Measurements from ENCODE around the gene ABCA3.
A peak's percentile ranks its signal among the peaks of the same experiment; 100 is the strongest.

ABCA3 gene

DNA sequence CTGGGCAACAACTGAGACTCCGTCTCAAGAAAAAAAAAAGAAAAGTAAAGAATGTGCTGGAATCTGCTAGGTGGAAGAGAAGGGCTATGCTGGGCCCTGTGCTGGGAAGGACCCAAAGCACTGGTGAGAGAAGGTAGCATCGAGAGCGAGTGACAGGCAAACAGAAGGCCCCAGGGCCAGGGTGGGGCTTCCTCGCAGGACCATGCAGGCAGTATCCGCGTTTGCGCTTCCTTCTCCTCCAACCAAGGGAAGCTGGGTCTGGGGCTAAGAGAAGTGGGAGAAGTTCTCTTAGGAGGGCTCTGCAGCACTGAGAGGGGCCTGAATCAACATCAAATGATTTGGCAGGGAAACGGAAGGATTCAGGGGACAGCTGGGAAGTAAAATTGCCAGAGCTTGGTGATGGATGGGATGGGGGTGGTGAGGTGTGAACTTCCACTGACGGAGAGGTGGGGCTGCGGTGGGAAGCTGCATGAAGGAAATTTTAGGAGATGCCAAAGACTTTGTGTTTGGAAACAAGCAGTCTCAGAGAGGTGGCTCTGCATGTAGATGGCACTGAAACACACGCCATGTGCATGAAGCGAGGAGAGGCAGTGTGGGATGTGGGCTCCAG is 83.9 kb downstream of the ABCA3 start:
- Histone ChIP-seq H3K27me3 (replicated peaks; ENCODE audit: control insufficient read depth, insufficient read depth, low read length) (no peaks in the 10 kb centered on the region), H3K4me3 (replicated peaks; ENCODE audit: low read depth, low read length) (no peak overlapping the region), H3K36me3 (ENCODE audit: control insufficient read depth, insufficient read depth, low read length) (peaks cover 34% of the 10 kb centered on the region)
- DNase-seq (ENCODE audit: extremely low read depth, insufficient read length), result no peak
- TF ChIP-seq, protein P1, sequence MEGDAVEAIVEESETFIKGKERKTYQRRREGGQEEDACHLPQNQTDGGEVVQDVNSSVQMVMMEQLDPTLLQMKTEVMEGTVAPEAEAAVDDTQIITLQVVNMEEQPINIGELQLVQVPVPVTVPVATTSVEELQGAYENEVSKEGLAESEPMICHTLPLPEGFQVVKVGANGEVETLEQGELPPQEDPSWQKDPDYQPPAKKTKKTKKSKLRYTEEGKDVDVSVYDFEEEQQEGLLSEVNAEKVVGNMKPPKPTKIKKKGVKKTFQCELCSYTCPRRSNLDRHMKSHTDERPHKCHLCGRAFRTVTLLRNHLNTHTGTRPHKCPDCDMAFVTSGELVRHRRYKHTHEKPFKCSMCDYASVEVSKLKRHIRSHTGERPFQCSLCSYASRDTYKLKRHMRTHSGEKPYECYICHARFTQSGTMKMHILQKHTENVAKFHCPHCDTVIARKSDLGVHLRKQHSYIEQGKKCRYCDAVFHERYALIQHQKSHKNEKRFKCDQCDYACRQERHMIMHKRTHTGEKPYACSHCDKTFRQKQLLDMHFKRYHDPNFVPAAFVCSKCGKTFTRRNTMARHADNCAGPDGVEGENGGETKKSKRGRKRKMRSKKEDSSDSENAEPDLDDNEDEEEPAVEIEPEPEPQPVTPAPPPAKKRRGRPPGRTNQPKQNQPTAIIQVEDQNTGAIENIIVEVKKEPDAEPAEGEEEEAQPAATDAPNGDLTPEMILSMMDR (IDR thresholded peaks at IDR 0.05; ENCODE audit: insufficient read depth, low read length, poor library complexity, severe bottlenecking), result no peak

DNA sequence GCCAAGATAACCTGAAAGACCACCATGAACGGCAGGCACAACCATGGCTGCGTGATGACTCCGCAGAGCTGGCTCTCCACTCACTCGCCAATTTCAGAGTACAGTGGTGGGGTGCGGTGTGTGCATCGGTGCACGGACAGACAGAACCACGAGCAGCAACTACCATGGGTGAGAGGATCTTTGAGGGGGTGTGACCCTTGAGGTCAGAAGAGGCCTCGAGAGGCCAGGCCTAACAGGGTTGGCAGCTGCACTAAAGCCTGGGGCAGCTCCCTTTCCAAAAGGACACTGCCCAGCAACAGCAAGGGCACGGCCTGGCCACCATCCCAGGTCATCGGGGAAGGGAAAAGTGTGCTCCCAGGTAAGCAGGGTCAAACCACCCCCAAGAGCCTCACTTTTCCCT is 87.2 kb downstream of the ABCA3 start:
- Histone ChIP-seq H3K4me3 (replicated peaks; ENCODE audit: low read depth, low read length) (no peak overlapping the region), H3K27me3 (replicated peaks; ENCODE audit: control insufficient read depth, insufficient read depth, low read length) (no peaks in the 10 kb centered on the region), H3K36me3 (ENCODE audit: control insufficient read depth, insufficient read depth, low read length) (peaks cover 29% of the 10 kb centered on the region)
- TF ChIP-seq, protein P1 (IDR thresholded peaks at IDR 0.05; ENCODE audit: insufficient read depth, low read length, poor library complexity, severe bottlenecking), result no peak
- no peak for DNase-seq (ENCODE audit: extremely low read depth, insufficient read length)

DNA sequence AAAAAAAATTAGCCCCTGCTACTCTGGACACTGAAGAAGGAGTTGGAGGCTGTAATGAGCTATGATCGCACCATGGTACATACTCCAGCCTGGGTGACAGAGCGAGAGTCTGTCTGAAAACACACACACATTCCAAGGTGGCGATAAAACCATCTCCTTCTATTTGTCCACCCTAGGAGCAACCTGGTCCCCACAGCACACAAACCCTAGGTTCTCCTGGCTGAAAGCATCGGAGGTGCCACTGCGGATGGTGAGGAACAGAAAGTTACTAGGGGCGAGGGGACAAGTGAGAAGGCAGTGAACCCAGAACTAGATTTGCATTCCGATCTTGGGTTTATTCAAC is 87.8 kb downstream of the ABCA3 start:
- TF ChIP-seq, protein P1 (IDR thresholded peaks at IDR 0.05; ENCODE audit: insufficient read depth, low read length, poor library complexity, severe bottlenecking), result no peak
- no peaks in the 10 kb centered on the region for H3K27me3 ChIP-seq (replicated peaks; ENCODE audit: control insufficient read depth, insufficient read depth, low read length)
- peaks cover 27% of the 10 kb centered on the region for H3K36me3 ChIP-seq (ENCODE audit: control insufficient read depth, insufficient read depth, low read length)
- H3K4me3 ChIP-seq (replicated peaks; ENCODE audit: low read depth, low read length), result no peak overlapping the region
- DNase-seq (ENCODE audit: extremely low read depth, insufficient read length), result no peak

DNA sequence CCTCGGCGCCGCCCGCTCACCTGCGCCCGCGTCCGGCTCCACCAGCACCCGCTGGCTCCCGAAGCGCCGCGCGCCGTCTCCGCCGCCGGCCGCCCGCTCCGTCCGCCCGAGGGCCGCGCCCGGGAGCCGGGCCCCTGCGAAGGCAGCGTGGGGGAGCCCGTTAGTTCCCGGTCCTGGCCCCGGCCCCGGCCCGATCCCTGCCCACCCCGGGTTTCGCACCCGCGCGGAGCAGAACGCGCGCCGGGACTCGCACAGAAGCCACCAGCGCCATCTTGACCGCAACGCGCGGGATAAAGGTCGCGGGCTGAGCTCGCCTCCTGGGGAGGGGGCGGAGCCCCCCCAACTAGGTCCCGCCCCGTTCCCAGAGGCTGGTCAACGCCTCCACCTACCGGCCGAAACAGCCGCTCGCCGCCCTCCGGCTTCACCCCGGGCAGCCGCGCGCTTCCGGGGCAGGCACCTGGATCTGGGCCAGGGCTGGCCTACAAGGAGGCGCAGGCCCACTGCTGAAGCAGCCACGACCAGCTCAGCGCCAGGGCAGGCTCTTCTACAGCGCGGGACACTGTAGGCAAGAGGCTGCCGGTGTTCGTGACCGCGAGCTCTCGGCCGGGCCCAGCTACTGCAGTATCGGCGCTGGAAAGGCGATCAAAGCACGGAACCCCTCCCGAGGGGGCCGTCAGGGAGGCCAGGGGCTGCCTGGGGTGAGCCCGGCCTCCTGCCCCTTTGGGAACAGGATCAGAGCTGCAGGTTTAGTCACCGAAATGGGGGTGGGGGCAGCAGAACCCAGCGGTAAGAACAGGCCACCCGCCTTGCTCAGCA is 89.0 kb downstream of the ABCA3 start, which contains the start of gene ECI1:
ECI1 (minus strand) TSS at position 292 of the 816 bp plus-strand sequence; CDS start at position 271, 21 bp downstream.
- H3K36me3 ChIP-seq (ENCODE audit: control insufficient read depth, insufficient read depth, low read length), result peaks cover 17% of the 10 kb centered on the region
- H3K4me3 ChIP-seq (replicated peaks; ENCODE audit: low read depth, low read length), result peak within 1 kb of the TSS; percentile 63
- TF ChIP-seq, protein P1 (IDR thresholded peaks at IDR 0.05; ENCODE audit: insufficient read depth, low read length, poor library complexity, severe bottlenecking), result peak; percentile 70
- DNase-seq (ENCODE audit: extremely low read depth, insufficient read length), result peak; percentile 94
- no peaks in the 10 kb centered on the region for H3K27me3 ChIP-seq (replicated peaks; ENCODE audit: control insufficient read depth, insufficient read depth, low read length)

DNA sequence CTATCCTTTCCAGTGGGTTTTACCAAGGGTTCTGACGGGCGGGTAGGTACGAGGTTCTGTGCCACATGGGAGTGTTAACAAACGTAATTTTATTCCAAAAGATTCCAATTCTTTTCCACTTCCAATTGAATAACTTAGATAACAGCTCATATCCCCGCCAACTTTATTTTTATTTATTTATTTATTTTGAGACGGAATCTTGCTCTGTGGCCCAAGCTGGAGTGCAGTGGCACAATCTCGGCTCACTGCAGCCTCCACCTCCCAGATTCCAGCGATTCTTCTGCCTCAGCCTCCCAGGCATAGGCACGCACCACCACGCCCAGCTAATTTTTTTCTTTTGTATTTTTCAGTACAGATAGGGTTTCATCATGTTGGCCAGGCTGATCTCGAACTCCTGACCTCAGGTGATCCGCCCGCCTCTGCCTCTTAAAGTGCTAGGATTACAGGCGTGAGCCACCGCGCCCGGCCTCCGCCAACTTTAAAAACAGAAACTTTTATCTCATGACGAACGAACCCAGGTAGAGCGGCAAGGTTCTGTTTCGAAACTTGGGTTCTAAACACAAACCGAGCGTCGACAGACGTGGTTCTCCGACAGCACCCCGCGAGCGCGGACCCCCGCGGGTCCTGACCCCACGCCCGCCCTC is 89.8 kb downstream of the ABCA3 start:
- H3K27me3 ChIP-seq (replicated peaks; ENCODE audit: control insufficient read depth, insufficient read depth, low read length), result no peaks in the 10 kb centered on the region
- TF ChIP-seq, protein P1 (IDR thresholded peaks at IDR 0.05; ENCODE audit: insufficient read depth, low read length, poor library complexity, severe bottlenecking), result no peak
- H3K36me3 ChIP-seq (ENCODE audit: control insufficient read depth, insufficient read depth, low read length), result peaks cover 21% of the 10 kb centered on the region
- DNase-seq (ENCODE audit: extremely low read depth, insufficient read length), result no peak
- H3K4me3 ChIP-seq (replicated peaks; ENCODE audit: low read depth, low read length), result peak overlapping the region; percentile 63

All from GM06990 (cell line).